ENCODE results near the gene UGT2A2. TPM values are rescaled to one million over a fixed set of nuclear protein-coding genes. Genes with fewer than 3 reads are reported as not detected.

The UGT2A2 gene
- total RNA-seq, 3 donors from 2014 or later (not counting 1 experiment from before 2014, with no cell fraction given), result not detected

DNA sequence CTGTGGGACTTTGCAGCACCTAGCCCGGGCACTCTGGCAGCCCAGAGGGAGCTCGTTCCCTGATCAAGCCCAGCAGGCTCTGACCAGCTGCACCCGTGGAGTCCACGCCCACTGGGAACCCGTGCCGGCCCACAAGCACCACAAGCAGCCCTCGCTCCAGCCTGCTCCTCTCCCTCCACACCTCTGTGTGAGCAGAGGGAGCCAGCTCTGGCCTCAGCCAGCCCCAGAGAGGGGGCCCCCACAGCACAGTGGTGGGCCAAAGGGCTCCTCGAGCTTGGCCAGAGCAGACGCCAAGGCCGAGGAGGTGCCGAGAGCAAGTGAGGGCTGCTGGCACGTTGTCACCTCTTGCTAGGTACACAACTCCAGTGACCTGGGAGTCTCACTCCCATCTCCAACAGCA is 18.7 kb upstream of the UGT2A2 start:
- no peak overlapping the region for H3K4me3 Mint-ChIP-seq
- no peaks in the 10 kb centered on the region for H3K27me3 Mint-ChIP-seq (ENCODE audit: low read depth in 2 of 2)
- TF ChIP-seq CTCF (IDR thresholded peaks at IDR 0.05), result no peak
- no peak for ATAC-seq
- H3K9me3 Mint-ChIP-seq, result no peaks in the 10 kb centered on the region
- no peaks in the 10 kb centered on the region for H3K36me3 ChIP-seq (ENCODE audit: control insufficient read depth, insufficient read depth, low read length)
- H3K9me3 ChIP-seq (ENCODE audit: control insufficient read depth, insufficient read depth, low read length), result no peaks in the 10 kb centered on the region
- no peaks in the 10 kb centered on the region for H3K4me1 ChIP-seq (ENCODE audit: control insufficient read depth, insufficient read depth, low read length)
- H3K4me3 ChIP-seq (ENCODE audit: low read length), result no peak overlapping the region
- 91% methylated on average over 12 of the region's 12 CpGs for WGBS (ENCODE audit: insufficient coverage)
- no peaks in the 10 kb centered on the region for H3K4me1 Mint-ChIP-seq
- DNase-seq, result no peak
- no peaks in the 10 kb centered on the region for H3K27me3 ChIP-seq (ENCODE audit: control insufficient read depth, insufficient read depth, low read length)
- intact Hi-C loops (cut with micrococcal nuclease), result no loop called here
- no peak overlapping the region for H3K27ac Mint-ChIP-seq
- no peaks in the 10 kb centered on the region for H3K36me3 Mint-ChIP-seq
- no peak overlapping the region for H3K27ac ChIP-seq (ENCODE audit: low read length)

- no peak for ATAC-seq
- H3K4me1 Mint-ChIP-seq, result no peaks in the 10 kb centered on the region
- no peaks in the 10 kb centered on the region for H3K36me3 Mint-ChIP-seq
- no peak overlapping the region for H3K4me3 Mint-ChIP-seq
- H3K27ac Mint-ChIP-seq, result no peak overlapping the region
- TF ChIP-seq CTCF (IDR thresholded peaks at IDR 0.05), result no peak
- H3K9me3 Mint-ChIP-seq, result no peaks in the 10 kb centered on the region
- H3K27me3 Mint-ChIP-seq (ENCODE audit: low read depth in 2 of 2), result no peaks in the 10 kb centered on the region
- WGBS (ENCODE audit: insufficient coverage), result 79% methylated on average over 6 of the region's 6 CpGs
- H3K4me3 ChIP-seq (ENCODE audit: low read length), result no peak overlapping the region
- H3K9me3 ChIP-seq (ENCODE audit: control insufficient read depth, insufficient read depth, low read length), result no peaks in the 10 kb centered on the region
- no peaks in the 10 kb centered on the region for H3K36me3 ChIP-seq (ENCODE audit: control insufficient read depth, insufficient read depth, low read length)
- intact Hi-C loops (cut with micrococcal nuclease), result no loop called here
- no peak overlapping the region for H3K27ac ChIP-seq (ENCODE audit: low read length)
- no peaks in the 10 kb centered on the region for H3K4me1 ChIP-seq (ENCODE audit: control insufficient read depth, insufficient read depth, low read length)
- no peak for DNase-seq
- H3K27me3 ChIP-seq (ENCODE audit: control insufficient read depth, insufficient read depth, low read length), result no peaks in the 10 kb centered on the region
Observed at GRCh38 chr4:69656653-69657158, 17.3 kb upstream of the UGT2A2 start.

- H3K4me3 ChIP-seq (ENCODE audit: low read length), result no peak within 1 kb of the TSS
- Mint-ChIP-seq H3K36me3 (no peaks in the 10 kb centered on the region), H3K4me1 (no peaks in the 10 kb centered on the region), H3K27me3 (ENCODE audit: low read depth in 2 of 2) (no peaks in the 10 kb centered on the region), H3K4me3 (no peak within 1 kb of the TSS), H3K9me3 (no peaks in the 10 kb centered on the region), H3K27ac (no peak within 1 kb of the TSS)
- H3K9me3 ChIP-seq (ENCODE audit: control insufficient read depth, insufficient read depth, low read length), result no peaks in the 10 kb centered on the region
- H3K36me3 ChIP-seq (ENCODE audit: control insufficient read depth, insufficient read depth, low read length), result no peaks in the 10 kb centered on the region
- no CpG with 5 or more reads among the region's 1 CpG for WGBS (ENCODE audit: insufficient coverage)
- DNase-seq (no peak), ATAC-seq (no peak)
- H3K27me3 ChIP-seq (ENCODE audit: control insufficient read depth, insufficient read depth, low read length), result no peaks in the 10 kb centered on the region
- TF ChIP-seq CTCF (IDR thresholded peaks at IDR 0.05), result no peak
- intact Hi-C loops (cut with micrococcal nuclease), result no loop called here
- H3K4me1 ChIP-seq (ENCODE audit: control insufficient read depth, insufficient read depth, low read length), result no peaks in the 10 kb centered on the region
- H3K27ac ChIP-seq (ENCODE audit: low read length), result no peak within 1 kb of the TSS
Observed at GRCh38 chr4:69653147-69653546, 13.7 kb upstream of the UGT2A2 start, which contains the start of gene UGT2A1. Gene UGT2A1 (minus strand): TSS chr4:69653247. CDS start chr4:69647644, 5,603 bp downstream.

- TF ChIP-seq CTCF (IDR thresholded peaks at IDR 0.05), result no peak
- H3K4me1 ChIP-seq (ENCODE audit: control insufficient read depth, insufficient read depth, low read length), result no peaks in the 10 kb centered on the region
- H3K36me3 ChIP-seq (ENCODE audit: control insufficient read depth, insufficient read depth, low read length), result no peaks in the 10 kb centered on the region
- 44% methylated on average over 1 of the region's 3 CpGs for WGBS (ENCODE audit: insufficient coverage)
- Mint-ChIP-seq H3K4me1 (no peaks in the 10 kb centered on the region), H3K27me3 (ENCODE audit: low read depth in 2 of 2) (no peaks in the 10 kb centered on the region), H3K4me3 (no peak overlapping the region), H3K9me3 (no peaks in the 10 kb centered on the region), H3K27ac (no peak overlapping the region), H3K36me3 (no peaks in the 10 kb centered on the region)
- ATAC-seq (no peak), DNase-seq (no peak)
- H3K27me3 ChIP-seq (ENCODE audit: control insufficient read depth, insufficient read depth, low read length), result no peaks in the 10 kb centered on the region
- H3K4me3 ChIP-seq (ENCODE audit: low read length), result no peak overlapping the region
- H3K9me3 ChIP-seq (ENCODE audit: control insufficient read depth, insufficient read depth, low read length), result no peaks in the 10 kb centered on the region
- intact Hi-C loops (cut with micrococcal nuclease), result no loop called here
- no peak overlapping the region for H3K27ac ChIP-seq (ENCODE audit: low read length)
Observed at GRCh38 chr4:69650872-69651271, 11.4 kb upstream of the UGT2A2 start.

All from natural killer cell (primary cell).